ENCODE measurements around the gene ATF7IP.

DNA sequence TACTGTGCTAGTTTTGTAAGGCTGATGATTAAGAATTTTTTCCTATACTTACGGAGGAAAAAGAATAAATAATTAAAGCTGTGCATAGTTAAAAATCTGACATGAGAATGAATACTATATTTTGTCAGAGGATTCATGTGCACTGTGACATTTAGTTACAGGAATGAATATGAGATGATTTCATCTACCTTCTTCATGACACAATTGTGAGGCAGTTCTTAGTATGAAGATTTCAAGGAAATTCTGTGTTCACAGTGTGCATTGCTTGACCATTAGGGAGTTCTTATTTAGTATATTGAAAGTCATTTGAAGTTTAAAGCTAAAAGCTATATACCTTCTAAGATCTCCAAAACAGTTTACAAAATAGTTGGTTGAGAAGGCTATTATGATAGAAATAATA is 70.1 kb downstream of the ATF7IP start:
- TF ChIP-seq EZH2 (IDR thresholded peaks at IDR 0.05; ENCODE audit: borderline replicate concordance, low read depth, low read length, poor library complexity, severe bottlenecking) = no peak
- TF ChIP-seq, protein P1, sequence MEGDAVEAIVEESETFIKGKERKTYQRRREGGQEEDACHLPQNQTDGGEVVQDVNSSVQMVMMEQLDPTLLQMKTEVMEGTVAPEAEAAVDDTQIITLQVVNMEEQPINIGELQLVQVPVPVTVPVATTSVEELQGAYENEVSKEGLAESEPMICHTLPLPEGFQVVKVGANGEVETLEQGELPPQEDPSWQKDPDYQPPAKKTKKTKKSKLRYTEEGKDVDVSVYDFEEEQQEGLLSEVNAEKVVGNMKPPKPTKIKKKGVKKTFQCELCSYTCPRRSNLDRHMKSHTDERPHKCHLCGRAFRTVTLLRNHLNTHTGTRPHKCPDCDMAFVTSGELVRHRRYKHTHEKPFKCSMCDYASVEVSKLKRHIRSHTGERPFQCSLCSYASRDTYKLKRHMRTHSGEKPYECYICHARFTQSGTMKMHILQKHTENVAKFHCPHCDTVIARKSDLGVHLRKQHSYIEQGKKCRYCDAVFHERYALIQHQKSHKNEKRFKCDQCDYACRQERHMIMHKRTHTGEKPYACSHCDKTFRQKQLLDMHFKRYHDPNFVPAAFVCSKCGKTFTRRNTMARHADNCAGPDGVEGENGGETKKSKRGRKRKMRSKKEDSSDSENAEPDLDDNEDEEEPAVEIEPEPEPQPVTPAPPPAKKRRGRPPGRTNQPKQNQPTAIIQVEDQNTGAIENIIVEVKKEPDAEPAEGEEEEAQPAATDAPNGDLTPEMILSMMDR (conservative IDR thresholded peaks at IDR 0.05; ENCODE audit: low read depth, low read length) = no peak

All from A673 (cell line).